MM.1S (cell line): ENCODE data around the gene MAEA.

Experiments used
- CTCF ChIP-seq: fragments of 300-600 bp; sonication (generic); IDR thresholded peaks from 2 replicates; pipeline ENCODE4 v1.5.1; 2016; ENCODE audit warnings: antibody characterized with exemption, low read length, mixed read lengths
- EZH2 ChIP-seq: fragments of 300-600 bp; sonication (generic); optimal IDR thresholded peaks from 2 replicates; pipeline ENCODE3; 2017; ENCODE audit warnings: low read depth, mild to moderate bottlenecking, antibody characterized with exemption, low read length, mixed read lengths

DNA sequence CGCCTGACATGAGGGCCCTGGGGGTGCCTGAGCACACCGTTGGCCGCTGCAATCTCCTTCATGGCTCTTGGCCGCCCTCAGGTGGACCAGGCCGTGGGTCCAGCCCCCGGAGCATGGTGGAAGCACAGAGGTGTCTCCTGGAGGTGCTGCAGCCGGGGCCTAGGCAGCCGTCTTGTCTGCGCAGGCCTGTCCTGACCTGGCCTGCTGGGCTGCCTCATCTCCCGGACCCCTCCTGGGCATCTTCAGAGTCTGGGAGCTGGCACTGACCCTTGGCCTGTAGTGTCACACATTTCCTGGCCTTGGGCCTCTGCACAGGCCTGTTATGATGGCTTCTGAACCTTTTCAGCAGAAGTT lies 78.2 kb downstream of the MAEA start:
- TF ChIP-seq CTCF (no peak), EZH2 (no peak)
